ENCODE data around the gene LSM2. TPM values are rescaled to one million over a fixed set of nuclear protein-coding genes. Genes with fewer than 3 reads are reported as not detected.
A peak's percentile ranks its signal among the peaks of the same experiment; 100 is the strongest.

Gene LSM2
- total and polyA plus RNA-seq, 9 of the 15 experiments (the other 6 are each of a cell fraction or from before 2014, with no cell fraction given), result 154 to 407 (median 223) TPM

DNA sequence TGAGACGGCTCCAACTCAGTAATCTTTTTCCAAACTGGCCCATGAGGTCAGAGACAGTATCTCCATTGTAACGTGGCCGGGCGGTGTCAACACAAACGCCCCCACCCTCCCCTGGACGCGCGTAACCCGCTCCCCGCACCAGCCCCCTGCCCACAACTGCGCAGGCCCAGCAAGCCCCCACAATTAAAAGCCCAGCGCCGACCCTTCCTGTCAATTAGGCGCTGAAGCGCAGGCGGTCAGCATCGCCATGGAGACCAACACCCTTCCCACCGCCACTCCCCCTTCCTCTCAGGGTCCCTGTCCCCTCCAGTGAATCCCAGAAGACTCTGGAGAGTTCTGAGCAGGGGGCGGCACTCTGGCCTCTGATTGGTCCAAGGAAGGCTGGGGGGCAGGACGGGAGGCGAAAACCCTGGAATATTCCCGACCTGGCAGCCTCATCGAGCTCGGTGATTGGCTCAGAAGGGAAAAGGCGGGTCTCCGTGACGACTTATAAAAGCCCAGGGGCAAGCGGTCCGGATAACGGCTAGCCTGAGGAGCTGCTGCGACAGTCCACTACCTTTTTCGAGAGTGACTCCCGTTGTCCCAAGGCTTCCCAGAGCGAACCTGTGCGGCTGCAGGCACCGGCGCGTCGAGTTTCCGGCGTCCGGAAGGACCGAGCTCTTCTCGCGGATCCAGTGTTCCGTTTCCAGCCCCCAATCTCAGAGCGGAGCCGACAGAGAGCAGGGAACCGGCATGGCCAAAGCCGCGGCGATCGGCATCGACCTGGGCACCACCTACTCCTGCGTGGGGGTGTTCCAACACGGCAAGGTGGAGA lies 8.5 kb upstream of the LSM2 start, which contains the start of the genes HSPA1A and HSPA1L (continued):
- TF ChIP-seq ZNF699 (CRISPR knock-in tag; IDR thresholded peaks at IDR 0.05; ENCODE audit: insufficient replicate concordance), result no peak
- no peak for TF ChIP-seq NFXL1 (CRISPR knock-in tag; IDR thresholded peaks at IDR 0.05)
- TF ChIP-seq, protein P1, sequence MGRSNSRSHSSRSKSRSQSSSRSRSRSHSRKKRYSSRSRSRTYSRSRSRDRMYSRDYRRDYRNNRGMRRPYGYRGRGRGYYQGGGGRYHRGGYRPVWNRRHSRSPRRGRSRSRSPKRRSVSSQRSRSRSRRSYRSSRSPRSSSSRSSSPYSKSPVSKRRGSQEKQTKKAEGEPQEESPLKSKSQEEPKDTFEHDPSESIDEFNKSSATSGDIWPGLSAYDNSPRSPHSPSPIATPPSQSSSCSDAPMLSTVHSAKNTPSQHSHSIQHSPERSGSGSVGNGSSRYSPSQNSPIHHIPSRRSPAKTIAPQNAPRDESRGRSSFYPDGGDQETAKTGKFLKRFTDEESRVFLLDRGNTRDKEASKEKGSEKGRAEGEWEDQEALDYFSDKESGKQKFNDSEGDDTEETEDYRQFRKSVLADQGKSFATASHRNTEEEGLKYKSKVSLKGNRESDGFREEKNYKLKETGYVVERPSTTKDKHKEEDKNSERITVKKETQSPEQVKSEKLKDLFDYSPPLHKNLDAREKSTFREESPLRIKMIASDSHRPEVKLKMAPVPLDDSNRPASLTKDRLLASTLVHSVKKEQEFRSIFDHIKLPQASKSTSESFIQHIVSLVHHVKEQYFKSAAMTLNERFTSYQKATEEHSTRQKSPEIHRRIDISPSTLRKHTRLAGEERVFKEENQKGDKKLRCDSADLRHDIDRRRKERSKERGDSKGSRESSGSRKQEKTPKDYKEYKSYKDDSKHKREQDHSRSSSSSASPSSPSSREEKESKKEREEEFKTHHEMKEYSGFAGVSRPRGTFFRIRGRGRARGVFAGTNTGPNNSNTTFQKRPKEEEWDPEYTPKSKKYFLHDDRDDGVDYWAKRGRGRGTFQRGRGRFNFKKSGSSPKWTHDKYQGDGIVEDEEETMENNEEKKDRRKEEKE (IDR thresholded peaks at IDR 0.05; ENCODE audit: borderline replicate concordance in 1 of 2, control insufficient read depth in 1 of 2, low read depth in 2 of 2, low read length in 1 of 2), result peak in 1 of 2 experiments; percentile 56; a peak in 1 of 4 replicates
- TF ChIP-seq MYNN (IDR thresholded peaks at IDR 0.05), result peak; percentile 27
- TF ChIP-seq MYNN (CRISPR knock-in tag; IDR thresholded peaks at IDR 0.05), result no peak
- peak; percentile 96 for TF ChIP-seq GTF2A2 (tag; IDR thresholded peaks at IDR 0.05)
- 0 out of 2 replicates have a peak, but pooled peaks have one; percentile 6 for TF ChIP-seq SMC3 (conservative IDR thresholded peaks at IDR 0.05; ENCODE audit: insufficient read depth, low read depth, low read length)
- TF ChIP-seq, protein P2, sequence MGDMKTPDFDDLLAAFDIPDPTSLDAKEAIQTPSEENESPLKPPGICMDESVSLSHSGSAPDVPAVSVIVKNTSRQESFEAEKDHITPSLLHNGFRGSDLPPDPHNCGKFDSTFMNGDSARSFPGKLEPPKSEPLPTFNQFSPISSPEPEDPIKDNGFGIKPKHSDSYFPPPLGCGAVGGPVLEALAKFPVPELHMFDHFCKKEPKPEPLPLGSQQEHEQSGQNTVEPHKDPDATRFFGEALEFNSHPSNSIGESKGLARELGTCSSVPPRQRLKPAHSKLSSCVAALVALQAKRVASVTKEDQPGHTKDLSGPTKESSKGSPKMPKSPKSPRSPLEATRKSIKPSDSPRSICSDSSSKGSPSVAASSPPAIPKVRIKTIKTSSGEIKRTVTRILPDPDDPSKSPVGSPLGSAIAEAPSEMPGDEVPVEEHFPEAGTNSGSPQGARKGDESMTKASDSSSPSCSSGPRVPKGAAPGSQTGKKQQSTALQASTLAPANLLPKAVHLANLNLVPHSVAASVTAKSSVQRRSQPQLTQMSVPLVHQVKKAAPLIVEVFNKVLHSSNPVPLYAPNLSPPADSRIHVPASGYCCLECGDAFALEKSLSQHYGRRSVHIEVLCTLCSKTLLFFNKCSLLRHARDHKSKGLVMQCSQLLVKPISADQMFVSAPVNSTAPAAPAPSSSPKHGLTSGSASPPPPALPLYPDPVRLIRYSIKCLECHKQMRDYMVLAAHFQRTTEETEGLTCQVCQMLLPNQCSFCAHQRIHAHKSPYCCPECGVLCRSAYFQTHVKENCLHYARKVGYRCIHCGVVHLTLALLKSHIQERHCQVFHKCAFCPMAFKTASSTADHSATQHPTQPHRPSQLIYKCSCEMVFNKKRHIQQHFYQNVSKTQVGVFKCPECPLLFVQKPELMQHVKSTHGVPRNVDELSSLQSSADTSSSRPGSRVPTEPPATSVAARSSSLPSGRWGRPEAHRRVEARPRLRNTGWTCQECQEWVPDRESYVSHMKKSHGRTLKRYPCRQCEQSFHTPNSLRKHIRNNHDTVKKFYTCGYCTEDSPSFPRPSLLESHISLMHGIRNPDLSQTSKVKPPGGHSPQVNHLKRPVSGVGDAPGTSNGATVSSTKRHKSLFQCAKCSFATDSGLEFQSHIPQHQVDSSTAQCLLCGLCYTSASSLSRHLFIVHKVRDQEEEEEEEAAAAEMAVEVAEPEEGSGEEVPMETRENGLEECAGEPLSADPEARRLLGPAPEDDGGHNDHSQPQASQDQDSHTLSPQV (IDR thresholded peaks at IDR 0.05), result no peak
- TF ChIP-seq, protein P3, sequence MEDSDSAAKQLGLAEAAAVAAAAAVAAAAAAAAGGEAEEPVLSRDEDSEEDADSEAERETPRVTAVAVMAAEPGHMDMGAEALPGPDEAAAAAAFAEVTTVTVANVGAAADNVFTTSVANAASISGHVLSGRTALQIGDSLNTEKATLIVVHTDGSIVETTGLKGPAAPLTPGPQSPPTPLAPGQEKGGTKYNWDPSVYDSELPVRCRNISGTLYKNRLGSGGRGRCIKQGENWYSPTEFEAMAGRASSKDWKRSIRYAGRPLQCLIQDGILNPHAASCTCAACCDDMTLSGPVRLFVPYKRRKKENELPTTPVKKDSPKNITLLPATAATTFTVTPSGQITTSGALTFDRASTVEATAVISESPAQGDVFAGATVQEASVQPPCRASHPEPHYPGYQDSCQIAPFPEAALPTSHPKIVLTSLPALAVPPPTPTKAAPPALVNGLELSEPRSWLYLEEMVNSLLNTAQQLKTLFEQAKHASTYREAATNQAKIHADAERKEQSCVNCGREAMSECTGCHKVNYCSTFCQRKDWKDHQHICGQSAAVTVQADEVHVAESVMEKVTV (CRISPR knock-in tag; IDR thresholded peaks at IDR 0.05), result no peak; the same call in 1 of the 2 replicates
- TF ChIP-seq PHF20 (IDR thresholded peaks at IDR 0.05; ENCODE audit: partially characterized antibody), result peak; percentile 80
- peak; percentile 99 for TF ChIP-seq POLR2AphosphoS5 (IDR thresholded peaks at IDR 0.05; ENCODE audit: control insufficient read depth, insufficient read depth, low read depth, low read length)
- TF ChIP-seq NCOA2 (IDR thresholded peaks at IDR 0.05; ENCODE audit: partially characterized antibody in 2 of 2), result no peak
- TF ChIP-seq, protein P4, sequence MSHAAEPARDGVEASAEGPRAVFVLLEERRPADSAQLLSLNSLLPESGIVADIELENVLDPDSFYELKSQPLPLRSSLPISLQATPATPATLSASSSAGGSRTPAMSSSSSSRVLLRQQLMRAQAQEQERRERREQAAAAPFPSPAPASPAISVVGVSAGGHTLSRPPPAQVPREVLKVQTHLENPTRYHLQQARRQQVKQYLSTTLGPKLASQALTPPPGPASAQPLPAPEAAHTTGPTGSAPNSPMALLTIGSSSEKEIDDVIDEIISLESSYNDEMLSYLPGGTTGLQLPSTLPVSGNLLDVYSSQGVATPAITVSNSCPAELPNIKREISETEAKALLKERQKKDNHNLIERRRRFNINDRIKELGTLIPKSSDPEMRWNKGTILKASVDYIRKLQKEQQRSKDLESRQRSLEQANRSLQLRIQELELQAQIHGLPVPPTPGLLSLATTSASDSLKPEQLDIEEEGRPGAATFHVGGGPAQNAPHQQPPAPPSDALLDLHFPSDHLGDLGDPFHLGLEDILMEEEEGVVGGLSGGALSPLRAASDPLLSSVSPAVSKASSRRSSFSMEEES (CRISPR knock-in tag; IDR thresholded peaks at IDR 0.05), result 0 out of 2 replicates have a peak, but pooled peaks have one; percentile 0
- no peak for TF ChIP-seq YY1 (IDR thresholded peaks at IDR 0.05; ENCODE audit: borderline replicate concordance in 1 of 3, control insufficient read depth in 1 of 3, extremely low read depth in 1 of 3, insufficient read depth in 3 of 3, insufficient read length in 1 of 3, insufficient replicate concordance in 2 of 3, low read depth in 1 of 3, low read length in 2 of 3)
